Neuronal stem cell (in vitro differentiated cells): ENCODE measurements around the gene ARHGEF5.
"Not testable (repeated sequence)": the region's sequence is repeated elsewhere in the genome, so short reads cannot be mapped to it uniquely, and the experiment has no call there.

ENCODE experiments used
- DNase-seq: peaks from one replicate; pipeline ENCODE4 v3.0.0-alpha.2; 2013; ENCODE audit warnings: low spot score
- H2AFZ ChIP-seq: one replicate; pipeline ENCODE4 v1.6.1; 2013; ENCODE audit warnings: mild to moderate bottlenecking, low read length, inconsistent platforms
- H2AK5ac ChIP-seq: 2 replicates; pipeline ENCODE4 v1.6.1; 2013; ENCODE audit warnings: low read depth, mild to moderate bottlenecking, inconsistent platforms, low read length, moderate library complexity, mixed read lengths
- H2BK120ac ChIP-seq: 2 replicates; pipeline ENCODE4 v1.6.1; 2013; ENCODE audit warnings: low read depth, mild to moderate bottlenecking, inconsistent platforms, low read length, moderate library complexity, mixed read lengths
- H2BK12ac ChIP-seq: one replicate; pipeline ENCODE4 v1.6.1; 2013; ENCODE audit warnings: low read length, inconsistent platforms
- H2BK15ac ChIP-seq: 2 replicates; pipeline ENCODE4 v1.6.1; 2013; ENCODE audit warnings: mild to moderate bottlenecking, low read length, inconsistent platforms, mixed read lengths
- H2BK5ac ChIP-seq: one replicate; pipeline ENCODE4 v1.6.1; 2013; ENCODE audit warnings: inconsistent platforms, mild to moderate bottlenecking, low read length, moderate library complexity
- H3K14ac ChIP-seq: one replicate; pipeline ENCODE4 v1.6.1; 2013; ENCODE audit warnings: low read length, inconsistent platforms
- H3K18ac ChIP-seq: 2 replicates; pipeline ENCODE4 v1.6.1; 2013; ENCODE audit warnings: low read length, inconsistent platforms
- H3K23ac ChIP-seq: 2 replicates; pipeline ENCODE4 v1.6.1; 2013; ENCODE audit warnings: low read depth, mild to moderate bottlenecking, mixed read lengths, low read length, inconsistent platforms; ENCODE audit not compliant: poor library complexity
- H3K27ac ChIP-seq: replicated peaks from 3 replicates; pipeline ENCODE4 v1.5.1; 2013; ENCODE audit warnings: low read length, inconsistent platforms
- H3K27me3 ChIP-seq, 3 experiments: 2 replicates each; pipeline ENCODE4 v1.6.1; 2013; ENCODE audit warnings: low read length in 3 of 3, mild to moderate bottlenecking in 2 of 3, inconsistent platforms in 1 of 3, low read depth in 1 of 3, mixed read lengths in 1 of 3, moderate library complexity in 1 of 3; ENCODE audit not compliant: control insufficient read depth in 3 of 3, insufficient read depth in 3 of 3
- H3K36me3 ChIP-seq, 2 donors: replicated peaks in 1 of 2; 2 replicates each; pipeline ENCODE4 v1.6.1; 2013; ENCODE audit warnings: low read length in 2 of 2; ENCODE audit not compliant: control insufficient read depth in 2 of 2, insufficient read depth in 2 of 2
- H3K4ac ChIP-seq: 2 replicates; pipeline ENCODE4 v1.6.1; 2013; ENCODE audit warnings: inconsistent platforms, mild to moderate bottlenecking, low read length, moderate library complexity
- H3K4me1 ChIP-seq, 2 donors: 1 replicate in 1 of 2; 2 replicates in 1 of 2; pipeline ENCODE4 v1.6.1; 2013; ENCODE audit warnings: low read length in 2 of 2, low read depth in 1 of 2; ENCODE audit not compliant: control insufficient read depth in 2 of 2, insufficient read depth in 1 of 2
- H3K4me2 ChIP-seq: one replicate; pipeline ENCODE4 v1.6.1; 2013; ENCODE audit warnings: mild to moderate bottlenecking, low read length, inconsistent platforms; ENCODE audit not compliant: insufficient read depth, poor library complexity, severe bottlenecking
- H3K4me3 ChIP-seq, 2 donors: 2 replicates each; pipeline ENCODE4 v1.5.1; 2013; ENCODE audit warnings: low read length in 2 of 2, mild to moderate bottlenecking in 2 of 2, inconsistent platforms in 1 of 2, moderate library complexity in 1 of 2
- H3K79me1 ChIP-seq: one replicate; pipeline ENCODE4 v1.6.1; 2013; ENCODE audit warnings: low read depth, mild to moderate bottlenecking, inconsistent platforms, low read length, moderate library complexity
- H3K9ac ChIP-seq: one replicate; pipeline ENCODE4 v1.6.1; 2013; ENCODE audit warnings: mild to moderate bottlenecking, low read depth, low read length, inconsistent platforms; ENCODE audit not compliant: poor library complexity
- H3K9me3 ChIP-seq, 2 donors: replicated peaks in 1 of 2; 2 replicates each; pipeline versions ENCODE3 to v1.6.1; 2013; ENCODE audit warnings: low read length in 2 of 2, mild to moderate bottlenecking in 2 of 2, inconsistent platforms in 1 of 2, low read depth in 1 of 2, mixed read lengths in 1 of 2, moderate library complexity in 1 of 2; ENCODE audit not compliant: control insufficient read depth in 2 of 2, insufficient read depth in 1 of 2
- H4K8ac ChIP-seq: one replicate; pipeline ENCODE4 v1.6.1; 2013; ENCODE audit warnings: low read depth, mild to moderate bottlenecking, inconsistent platforms, low read length, moderate library complexity
- H4K91ac ChIP-seq: one replicate; pipeline ENCODE4 v1.6.1; 2013; ENCODE audit warnings: low read length, low read depth, mild to moderate bottlenecking, inconsistent platforms; ENCODE audit not compliant: poor library complexity
- WGBS, 2 donors: extraction: QIAGEN DNeasy Blood & Tissue Kit; methylation state at CpG; one replicate each; pipeline ENCODE4 v1.1.7; 2013; ENCODE audit warnings: missing lambda C conversion rate in 2 of 2, mixed read lengths in 1 of 2; ENCODE audit not compliant: insufficient read length in 2 of 2, insufficient replicate concordance in 1 of 2; ENCODE audit errors: extremely low coverage in 2 of 2; 5-methylcytosine and 5-hydroxymethylcytosine counted together

The ARHGEF5 gene

DNA sequence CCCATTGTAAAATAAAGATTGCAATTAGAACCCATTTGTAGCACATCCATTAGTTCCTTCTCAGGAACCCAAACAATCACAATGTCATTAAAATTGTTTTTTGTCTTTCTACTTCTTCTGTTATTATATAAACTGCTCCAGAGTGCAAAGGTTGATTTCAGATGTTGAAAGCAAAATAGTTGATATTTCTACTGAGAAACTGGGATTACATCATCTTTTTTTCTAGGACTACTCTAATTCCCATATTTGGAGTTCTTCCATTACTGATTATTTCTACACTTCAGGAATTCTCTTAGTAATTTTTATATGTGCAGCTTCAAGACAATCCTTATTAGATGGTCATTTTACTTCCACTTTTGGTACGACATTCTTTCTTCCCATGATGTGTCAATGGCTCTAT, 37.7 kb upstream of the ARHGEF5 start:
- not testable (repeated sequence) for H3K9ac ChIP-seq, H3K4me2 ChIP-seq, DNase-seq, H3K36me3 ChIP-seq, H3K9me3 ChIP-seq, H3K4me1 ChIP-seq, H2AK5ac ChIP-seq, H2BK12ac ChIP-seq, H3K4me3 ChIP-seq, H2BK120ac ChIP-seq, H2BK15ac ChIP-seq, H3K14ac ChIP-seq, H4K8ac ChIP-seq, H2BK5ac ChIP-seq, H4K91ac ChIP-seq, H2AFZ ChIP-seq, H3K27me3 ChIP-seq, H3K4ac ChIP-seq, H3K23ac ChIP-seq, H3K27ac ChIP-seq, H3K18ac ChIP-seq, H3K79me1 ChIP-seq
- no CpG with 5 or more reads among the region's 1 CpG for WGBS, 2 donors

DNA sequence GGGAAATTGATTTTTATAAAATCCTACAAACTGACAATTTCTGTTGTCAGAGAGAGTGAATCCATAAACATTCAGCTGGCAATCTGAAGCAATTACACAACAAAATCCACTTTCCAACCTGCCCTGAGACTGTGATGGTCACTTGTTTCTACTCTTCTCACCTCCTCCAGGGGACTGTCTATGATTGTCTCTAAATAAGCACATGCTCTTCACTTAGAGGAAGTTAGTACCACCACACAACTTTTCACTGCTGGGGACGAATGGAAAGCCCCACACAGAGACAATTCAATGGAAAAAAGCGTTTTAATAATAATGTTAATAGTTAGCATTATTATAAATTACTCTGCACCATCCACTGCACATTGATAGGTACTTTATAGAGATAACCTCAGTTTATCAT, 35.7 kb upstream of the ARHGEF5 start:
- not testable (repeated sequence) for H4K91ac ChIP-seq, H3K27ac ChIP-seq, H3K9me3 ChIP-seq, H2BK120ac ChIP-seq, H3K4me3 ChIP-seq, H2AFZ ChIP-seq, H2BK12ac ChIP-seq, DNase-seq, H3K4me1 ChIP-seq, H3K36me3 ChIP-seq, H3K18ac ChIP-seq, H2BK5ac ChIP-seq, H3K4me2 ChIP-seq, H3K79me1 ChIP-seq, H4K8ac ChIP-seq, H3K4ac ChIP-seq, H3K14ac ChIP-seq, H3K23ac ChIP-seq, H3K27me3 ChIP-seq, H3K9ac ChIP-seq, H2BK15ac ChIP-seq, H2AK5ac ChIP-seq
- no CpG with 5 or more reads among the region's 2 CpGs for WGBS, 2 donors

DNA sequence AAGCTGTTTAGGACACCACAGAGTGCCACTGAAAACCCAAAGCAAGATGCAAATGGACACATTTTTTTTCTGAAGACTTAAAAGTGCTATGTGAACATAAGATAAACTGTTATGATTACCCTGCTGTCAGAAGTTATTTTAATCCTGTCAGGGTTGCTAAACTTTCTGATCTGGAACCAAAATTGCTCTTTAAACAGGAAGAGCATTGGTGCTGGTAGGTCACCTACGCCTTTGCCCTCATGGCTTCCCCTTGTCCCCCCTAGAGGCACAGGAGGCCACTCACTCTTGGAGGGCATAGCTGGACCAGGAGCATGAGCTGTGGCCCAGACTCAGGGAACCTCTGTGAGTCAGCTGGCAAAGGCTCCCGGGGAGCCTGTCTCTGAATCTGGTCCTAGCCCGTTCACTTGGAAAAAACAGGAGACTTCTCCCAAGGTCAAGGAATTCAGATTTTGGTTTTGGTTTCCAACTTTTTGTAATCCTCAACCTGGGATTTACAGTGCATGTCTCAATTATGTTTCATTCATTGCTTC, 33.5 kb upstream of the ARHGEF5 start:
- H2BK12ac ChIP-seq, H3K27me3 ChIP-seq, H3K27ac ChIP-seq, H2BK15ac ChIP-seq, H2BK120ac ChIP-seq, H3K18ac ChIP-seq, H3K9ac ChIP-seq, DNase-seq, H2BK5ac ChIP-seq, H3K79me1 ChIP-seq, H3K4me2 ChIP-seq, H2AK5ac ChIP-seq, H3K23ac ChIP-seq, H3K4ac ChIP-seq, H3K4me3 ChIP-seq, H3K9me3 ChIP-seq, H2AFZ ChIP-seq, H3K14ac ChIP-seq, H3K4me1 ChIP-seq, H4K8ac ChIP-seq, H3K36me3 ChIP-seq, H4K91ac ChIP-seq: not testable (repeated sequence)
- WGBS, 2 donors, result no CpG with 5 or more reads among the region's 3 CpGs

DNA sequence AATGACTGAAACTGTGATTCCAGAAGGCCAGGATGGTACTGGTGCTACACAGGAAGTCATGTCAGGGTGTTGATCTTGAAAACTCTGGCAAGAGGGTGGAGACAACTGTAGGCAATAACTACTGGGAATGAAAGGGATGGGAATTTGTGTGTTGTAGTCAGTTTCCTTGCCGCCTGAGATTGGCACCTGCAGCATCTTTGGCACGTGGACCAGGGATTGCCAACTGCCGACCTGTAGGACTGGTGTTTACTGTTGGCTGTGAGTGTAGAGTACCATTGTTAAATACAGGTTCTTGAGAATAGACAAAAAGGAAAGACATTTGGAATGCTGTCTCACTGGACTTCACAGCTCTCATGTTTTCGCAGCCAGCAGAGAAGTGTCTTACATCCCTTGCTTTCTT, 31.8 kb upstream of the ARHGEF5 start:
- not testable (repeated sequence) for H3K27ac ChIP-seq, H3K9ac ChIP-seq, H3K4me2 ChIP-seq, H2BK12ac ChIP-seq, H3K9me3 ChIP-seq, H2BK15ac ChIP-seq, H3K18ac ChIP-seq, H2AFZ ChIP-seq, H3K36me3 ChIP-seq, H4K91ac ChIP-seq, H3K4me1 ChIP-seq, H2AK5ac ChIP-seq, H3K79me1 ChIP-seq, H3K4me3 ChIP-seq, DNase-seq, H3K23ac ChIP-seq, H2BK5ac ChIP-seq, H3K4ac ChIP-seq, H3K27me3 ChIP-seq, H4K8ac ChIP-seq, H3K14ac ChIP-seq, H2BK120ac ChIP-seq
- WGBS, 2 donors, result no CpG with 5 or more reads among the region's 4 CpGs
